ENCODE measurements around the gene PELI2.

Gene PELI2

GRCh38 chr14:56182410-56182809, 64.2 kb downstream of the PELI2 start:
- H3K4me3 ChIP-seq (ENCODE audit: control insufficient read depth, low read depth, low read length) = no peak overlapping the region
- no peak for DNase-seq (ENCODE audit: low read depth)
- TF ChIP-seq, protein P1, sequence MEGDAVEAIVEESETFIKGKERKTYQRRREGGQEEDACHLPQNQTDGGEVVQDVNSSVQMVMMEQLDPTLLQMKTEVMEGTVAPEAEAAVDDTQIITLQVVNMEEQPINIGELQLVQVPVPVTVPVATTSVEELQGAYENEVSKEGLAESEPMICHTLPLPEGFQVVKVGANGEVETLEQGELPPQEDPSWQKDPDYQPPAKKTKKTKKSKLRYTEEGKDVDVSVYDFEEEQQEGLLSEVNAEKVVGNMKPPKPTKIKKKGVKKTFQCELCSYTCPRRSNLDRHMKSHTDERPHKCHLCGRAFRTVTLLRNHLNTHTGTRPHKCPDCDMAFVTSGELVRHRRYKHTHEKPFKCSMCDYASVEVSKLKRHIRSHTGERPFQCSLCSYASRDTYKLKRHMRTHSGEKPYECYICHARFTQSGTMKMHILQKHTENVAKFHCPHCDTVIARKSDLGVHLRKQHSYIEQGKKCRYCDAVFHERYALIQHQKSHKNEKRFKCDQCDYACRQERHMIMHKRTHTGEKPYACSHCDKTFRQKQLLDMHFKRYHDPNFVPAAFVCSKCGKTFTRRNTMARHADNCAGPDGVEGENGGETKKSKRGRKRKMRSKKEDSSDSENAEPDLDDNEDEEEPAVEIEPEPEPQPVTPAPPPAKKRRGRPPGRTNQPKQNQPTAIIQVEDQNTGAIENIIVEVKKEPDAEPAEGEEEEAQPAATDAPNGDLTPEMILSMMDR (conservative IDR thresholded peaks at IDR 0.05; ENCODE audit: control insufficient read depth, insufficient read depth, low read depth, low read length) = no peak

- DNase-seq (ENCODE audit: low read depth) = peak; percentile 59
- H3K4me3 ChIP-seq (ENCODE audit: control insufficient read depth, low read depth, low read length) = no peak overlapping the region
- TF ChIP-seq, protein P1 (conservative IDR thresholded peaks at IDR 0.05; ENCODE audit: control insufficient read depth, insufficient read depth, low read depth, low read length) = no peak
Measured at GRCh38 chr14:56183631-56184157, 65.5 kb downstream of the PELI2 start.

GRCh38 chr14:56185992-56186391, 67.8 kb downstream of the PELI2 start:
- no peak overlapping the region for H3K4me3 ChIP-seq (ENCODE audit: control insufficient read depth, low read depth, low read length)
- DNase-seq (ENCODE audit: low read depth) = no peak
- TF ChIP-seq, protein P1 (conservative IDR thresholded peaks at IDR 0.05; ENCODE audit: control insufficient read depth, insufficient read depth, low read depth, low read length) = no peak

DNA sequence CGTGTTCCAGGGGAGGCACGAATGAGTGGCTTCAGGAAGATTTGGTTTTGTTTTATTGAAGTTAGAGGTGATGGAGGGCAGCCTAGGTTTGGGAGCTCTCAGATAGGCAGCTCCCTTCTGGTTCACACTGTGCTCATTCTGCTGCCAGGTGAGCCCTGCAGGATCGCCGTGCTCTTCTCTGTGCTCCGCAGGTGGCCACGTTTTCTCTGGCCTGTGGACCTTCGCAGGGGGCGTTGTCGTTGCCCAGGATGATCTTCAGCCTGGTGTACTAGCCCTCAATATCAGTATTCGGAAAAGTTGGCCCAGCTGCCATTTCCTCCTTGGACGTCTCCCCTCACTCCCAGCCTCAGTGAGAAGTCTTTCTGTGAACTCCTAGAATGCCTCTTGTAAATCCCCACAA, 69.5 kb downstream of the PELI2 start:
- DNase-seq (ENCODE audit: low read depth) = no peak
- TF ChIP-seq, protein P1 (conservative IDR thresholded peaks at IDR 0.05; ENCODE audit: control insufficient read depth, insufficient read depth, low read depth, low read length) = no peak
- no peak overlapping the region for H3K4me3 ChIP-seq (ENCODE audit: control insufficient read depth, low read depth, low read length)

- TF ChIP-seq, protein P1 (conservative IDR thresholded peaks at IDR 0.05; ENCODE audit: control insufficient read depth, insufficient read depth, low read depth, low read length) = no peak
- DNase-seq (ENCODE audit: low read depth) = peak; percentile 85
Measured at GRCh38 chr14:56189307-56189706, 71.1 kb downstream of the PELI2 start.

GRCh38 chr14:56193347-56193746, 75.1 kb downstream of the PELI2 start:
- TF ChIP-seq, protein P1 (conservative IDR thresholded peaks at IDR 0.05; ENCODE audit: control insufficient read depth, insufficient read depth, low read depth, low read length) = no peak
- H3K4me3 ChIP-seq (ENCODE audit: control insufficient read depth, low read depth, low read length) = no peak overlapping the region
- peak; percentile 22 for DNase-seq (ENCODE audit: low read depth)

More at GRCh38 chr14:56189307-56189706, 71.1 kb downstream of the PELI2 start:
- no peak overlapping the region for H3K4me3 ChIP-seq (ENCODE audit: control insufficient read depth, low read depth, low read length)

DNA sequence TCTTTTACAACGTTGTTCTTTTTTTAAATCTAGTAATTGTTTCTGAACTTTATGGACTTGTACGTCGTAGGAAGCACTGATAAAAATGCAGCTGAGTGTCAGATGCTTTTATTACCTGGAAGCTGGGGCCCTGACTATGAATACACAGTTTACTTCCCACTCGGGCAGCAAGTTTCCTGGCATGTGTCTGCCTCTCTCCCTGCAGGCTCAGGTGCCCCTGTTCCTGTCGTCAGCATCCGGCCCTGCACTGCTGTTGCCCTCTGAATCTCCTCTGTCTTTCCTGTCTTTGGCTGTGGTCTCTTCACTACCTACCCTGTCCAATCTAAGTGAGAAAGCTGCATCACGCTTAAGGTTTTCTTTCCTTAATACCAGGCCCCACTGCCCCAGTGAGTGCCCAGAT, 75.8 kb downstream of the PELI2 start:
- H3K4me3 ChIP-seq (ENCODE audit: control insufficient read depth, low read depth, low read length) = no peak overlapping the region
- TF ChIP-seq, protein P1 (conservative IDR thresholded peaks at IDR 0.05; ENCODE audit: control insufficient read depth, insufficient read depth, low read depth, low read length) = no peak

More for the DNA sequence above, 75.8 kb downstream of the PELI2 start:
- DNase-seq (ENCODE audit: low read depth) = no peak

All from fibroblast of mammary gland (primary cell).